DMS114 treated with DMSO at 0.1 percent for 48 hours (cell line): Measurements from ENCODE around the gene LPGAT1.
"Not testable (repeated sequence)": the region's sequence is repeated elsewhere in the genome, so short reads cannot be mapped to it uniquely, and the experiment has no call there.

ENCODE experiments used
- DNase-seq: peaks from one replicate; lab custom pipeline; 2025; ENCODE audit not compliant: unreplicated experiment; lab: John Stamatoyannopoulos, UW

LPGAT1 gene

GRCh38 chr1:211708006-211708405 is 122.6 kb downstream of the LPGAT1 start:
- DNase-seq = no peak

GRCh38 chr1:211705467-211706091 is 125.0 kb downstream of the LPGAT1 start:
- no peak for DNase-seq

GRCh38 chr1:211704543-211704942 is 126.0 kb downstream of the LPGAT1 start:
- DNase-seq = no peak

GRCh38 chr1:211703812-211704537 is 126.6 kb downstream of the LPGAT1 start:
- DNase-seq = no peak

- no peak for DNase-seq
Measured at GRCh38 chr1:211701733-211702132, 128.8 kb downstream of the LPGAT1 start.

- DNase-seq = no peak
Measured at GRCh38 chr1:211699059-211699458, 131.5 kb downstream of the LPGAT1 start.

- no peak for DNase-seq
Measured at GRCh38 chr1:211698161-211699026, 132.2 kb downstream of the LPGAT1 start.

GRCh38 chr1:211697356-211697755 is 133.2 kb downstream of the LPGAT1 start:
- DNase-seq = no peak

- DNase-seq = no peak
Measured at GRCh38 chr1:211695135-211695816, 135.3 kb downstream of the LPGAT1 start.

- DNase-seq = not testable (repeated sequence)
Measured at GRCh38 chr1:211693911-211694310, 136.7 kb downstream of the LPGAT1 start.
